Upper lobe of right lung (tissue), 1 donor: ENCODE measurements around the gene MYPN. TPM values are rescaled to one million over a fixed set of nuclear protein-coding genes. Genes with fewer than 3 reads are reported as not detected.

Experiments used
- ATAC-seq: fragments of 200-7000 bp; cut with Tn5 transposase; one replicate; pipeline ENCODE4 v1.9.1; 2020; ENCODE audit warnings: mild to moderate bottlenecking, moderate library complexity
- DNase-seq: peaks from one replicate; pipeline ENCODE4 v3.0.0-alpha.2; 2020
- H3K27ac ChIP-seq: fragments of 200-600 bp; one replicate; pipeline ENCODE4 v1.8.0; 2022
- H3K27me3 ChIP-seq: fragments of 200-600 bp; one replicate; pipeline ENCODE4 v1.8.0; 2022; ENCODE audit warnings: mild to moderate bottlenecking
- H3K36me3 ChIP-seq: fragments of 200-600 bp; one replicate; pipeline ENCODE4 v1.8.0; 2022
- H3K4me1 ChIP-seq: fragments of 200-600 bp; one replicate; pipeline ENCODE4 v1.8.0; 2022
- H3K4me3 ChIP-seq: fragments of 200-600 bp; one replicate; pipeline ENCODE4 v1.8.0; 2022; ENCODE audit warnings: mild to moderate bottlenecking
- H3K9me3 ChIP-seq: fragments of 200-600 bp; one replicate; pipeline ENCODE4 v1.8.0; 2022
- intact Hi-C: fragments of 100-400 bp; cut with DNase I; formaldehyde crosslinking; loops from one replicate; pipeline ENCODE4 v1.11.0; 2022
- total RNA-seq: library from RNA; stranded (reverse); fragmentation: NEBNext Ultra II Directional; extraction: Animal tissue kit (Norgen Biotek cat#: 25700); gene quantifications from one replicate; pipeline ENCODE4 v1.2.1, GENCODE V29; 2021
- TF ChIP-seq, protein P1 (sequence below): fragments of 200-600 bp; IDR thresholded peaks from one replicate; pipeline ENCODE4 v1.8.0; 2022; ENCODE audit warnings: antibody characterized with exemption
- donor health status: DM: no; HTN: yes; CAD: no; lungs with severe emphysema.

The MYPN gene
- total RNA-seq, 1 donor from 2014 or later = not detected

DNA sequence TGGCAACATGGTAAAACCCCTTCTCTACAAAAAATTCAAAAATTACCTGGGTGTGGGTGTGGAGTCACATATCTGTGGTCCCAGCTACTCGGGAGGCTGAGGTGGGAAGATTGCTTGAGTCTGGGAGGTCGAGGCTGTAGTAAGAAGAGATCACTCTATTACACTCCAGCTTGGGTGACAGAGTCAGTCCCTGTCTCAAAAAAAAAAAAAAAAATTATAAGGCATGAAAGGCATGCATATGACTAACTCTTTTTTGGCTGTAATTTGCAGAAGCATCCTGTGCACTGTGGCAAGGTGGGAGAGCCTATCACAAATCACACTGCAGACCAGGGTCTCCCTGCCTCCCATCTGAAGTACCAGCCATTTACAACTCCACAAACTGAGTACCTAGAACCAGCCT lies 14.1 kb upstream of the MYPN start:
- Histone ChIP-seq H3K27ac (no peak overlapping the region), H3K4me3 (no peak overlapping the region), H3K9me3 (no peaks in the 10 kb centered on the region), H3K27me3 (no peaks in the 10 kb centered on the region), H3K36me3 (no peaks in the 10 kb centered on the region), H3K4me1 (no peaks in the 10 kb centered on the region)
- ATAC-seq (no peak), DNase-seq (no peak)
- TF ChIP-seq, protein P1, sequence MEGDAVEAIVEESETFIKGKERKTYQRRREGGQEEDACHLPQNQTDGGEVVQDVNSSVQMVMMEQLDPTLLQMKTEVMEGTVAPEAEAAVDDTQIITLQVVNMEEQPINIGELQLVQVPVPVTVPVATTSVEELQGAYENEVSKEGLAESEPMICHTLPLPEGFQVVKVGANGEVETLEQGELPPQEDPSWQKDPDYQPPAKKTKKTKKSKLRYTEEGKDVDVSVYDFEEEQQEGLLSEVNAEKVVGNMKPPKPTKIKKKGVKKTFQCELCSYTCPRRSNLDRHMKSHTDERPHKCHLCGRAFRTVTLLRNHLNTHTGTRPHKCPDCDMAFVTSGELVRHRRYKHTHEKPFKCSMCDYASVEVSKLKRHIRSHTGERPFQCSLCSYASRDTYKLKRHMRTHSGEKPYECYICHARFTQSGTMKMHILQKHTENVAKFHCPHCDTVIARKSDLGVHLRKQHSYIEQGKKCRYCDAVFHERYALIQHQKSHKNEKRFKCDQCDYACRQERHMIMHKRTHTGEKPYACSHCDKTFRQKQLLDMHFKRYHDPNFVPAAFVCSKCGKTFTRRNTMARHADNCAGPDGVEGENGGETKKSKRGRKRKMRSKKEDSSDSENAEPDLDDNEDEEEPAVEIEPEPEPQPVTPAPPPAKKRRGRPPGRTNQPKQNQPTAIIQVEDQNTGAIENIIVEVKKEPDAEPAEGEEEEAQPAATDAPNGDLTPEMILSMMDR = no peak
- intact Hi-C loops = no loop called here

DNA sequence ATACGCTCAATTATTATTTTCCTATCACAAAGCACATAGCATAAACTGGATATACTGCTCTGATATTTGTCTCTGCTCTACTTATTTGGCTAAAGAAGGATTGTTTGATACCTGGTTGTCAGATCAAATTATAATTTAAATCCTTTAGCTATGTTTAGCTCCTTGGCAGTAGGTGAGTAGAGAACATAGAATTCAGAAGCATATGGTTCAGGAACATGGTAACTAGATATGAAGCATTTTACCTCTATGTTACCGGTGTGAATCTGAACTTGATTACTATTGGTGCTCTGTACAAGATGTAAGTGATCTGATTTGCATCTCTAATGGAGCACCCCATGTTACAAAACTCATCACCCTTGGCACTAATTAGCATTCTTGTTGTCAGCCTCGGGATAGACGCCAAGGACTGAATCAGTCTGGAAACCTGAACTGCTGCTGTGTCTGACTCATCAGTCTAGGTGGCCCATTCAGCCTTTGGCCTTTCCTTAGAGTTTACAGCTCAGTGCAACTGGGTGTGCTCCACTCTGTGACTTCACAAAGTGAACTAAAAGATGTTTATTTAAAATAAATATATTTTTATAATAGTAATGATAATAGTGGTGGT lies 12.3 kb upstream of the MYPN start:
- no peak overlapping the region for H3K27ac ChIP-seq
- H3K4me1 ChIP-seq = no peaks in the 10 kb centered on the region

DNA sequence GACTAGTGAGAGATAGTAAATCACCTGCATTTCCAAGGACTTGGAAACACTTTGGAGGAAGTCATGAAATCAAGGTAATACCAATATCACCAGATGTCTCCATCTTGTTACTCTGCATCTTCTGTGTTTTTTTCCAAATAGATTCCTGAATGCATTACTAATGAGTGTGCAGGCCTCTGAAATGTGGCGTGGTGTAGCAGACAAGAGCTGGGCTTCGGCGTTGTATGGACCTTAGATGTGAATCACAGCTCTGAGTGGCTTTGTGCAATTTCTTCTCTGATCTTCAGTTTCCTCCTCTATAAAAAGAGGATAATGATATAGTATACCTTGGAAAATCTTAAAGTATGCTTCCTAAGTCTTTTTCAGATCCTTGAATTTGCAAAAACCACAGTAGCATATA lies 9.6 kb upstream of the MYPN start:
- no peaks in the 10 kb centered on the region for H3K36me3 ChIP-seq
- DNase-seq = no peak
- no peak for ATAC-seq
- no peak overlapping the region for H3K4me3 ChIP-seq
- H3K27ac ChIP-seq = no peak overlapping the region
- H3K27me3 ChIP-seq = no peaks in the 10 kb centered on the region
- no peaks in the 10 kb centered on the region for H3K9me3 ChIP-seq
- intact Hi-C loops = no loop called here
- TF ChIP-seq, protein P1 = no peak
- no peaks in the 10 kb centered on the region for H3K4me1 ChIP-seq

More for the DNA sequence above, 12.3 kb upstream of the MYPN start:
- intact Hi-C loops = no loop called here
- DNase-seq (no peak), ATAC-seq (no peak)
- Histone ChIP-seq H3K27me3 (no peaks in the 10 kb centered on the region), H3K9me3 (no peaks in the 10 kb centered on the region), H3K36me3 (no peaks in the 10 kb centered on the region), H3K4me3 (no peak overlapping the region)
- TF ChIP-seq, protein P1 = no peak

DNA sequence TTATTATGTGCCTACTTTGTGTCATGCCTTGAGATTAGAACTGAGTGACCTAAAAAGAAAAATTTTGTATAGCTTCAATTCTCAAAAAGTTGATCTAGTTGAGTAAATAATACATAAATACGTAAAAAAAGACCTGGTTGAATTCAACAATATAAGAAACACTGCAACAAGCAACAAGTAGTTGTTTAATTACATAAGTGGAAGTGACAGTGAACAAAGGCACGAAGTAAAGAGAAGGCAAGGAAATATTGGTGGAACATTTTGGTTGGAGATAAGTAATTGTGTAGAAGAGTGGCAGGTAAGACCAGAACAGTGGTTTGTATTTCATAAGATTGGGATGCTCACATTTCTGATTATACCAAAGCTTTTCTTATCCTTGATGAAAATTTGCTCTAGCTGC lies 8.2 kb upstream of the MYPN start:
- Histone ChIP-seq H3K4me1 (no peaks in the 10 kb centered on the region), H3K9me3 (no peaks in the 10 kb centered on the region), H3K4me3 (no peak overlapping the region), H3K27me3 (no peaks in the 10 kb centered on the region), H3K27ac (no peak overlapping the region), H3K36me3 (no peaks in the 10 kb centered on the region)
- TF ChIP-seq, protein P1 = no peak
- DNase-seq (no peak), ATAC-seq (no peak)
- intact Hi-C loops = no loop called here

DNA sequence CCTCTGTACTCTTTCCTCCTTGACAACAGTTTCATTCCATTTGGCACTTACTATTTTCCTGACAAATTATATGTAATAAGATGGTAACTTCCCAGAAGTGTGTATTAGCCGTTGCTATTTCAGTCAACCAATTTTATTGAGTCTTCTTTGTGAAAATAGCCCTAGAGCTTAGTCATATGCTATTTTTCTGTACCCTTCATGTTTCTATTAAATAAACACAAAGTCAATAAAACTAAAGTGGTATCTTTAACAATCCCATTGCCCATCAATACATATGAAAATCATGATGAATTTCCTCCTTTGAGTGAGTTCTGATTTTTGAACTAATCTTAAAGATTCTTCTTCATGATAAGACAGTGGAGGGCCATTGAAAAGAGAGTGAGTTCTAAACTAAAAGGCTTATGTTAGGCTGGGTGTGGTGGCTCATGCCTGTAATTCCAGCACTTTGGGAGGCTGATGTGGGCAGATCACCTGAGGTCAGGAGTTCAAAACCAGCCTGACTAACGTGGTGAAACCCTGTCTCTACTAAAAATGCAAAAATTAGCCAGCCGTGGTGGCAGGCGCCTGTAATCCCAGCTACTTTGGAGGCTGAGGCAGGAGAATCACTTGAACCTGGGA lies 5.9 kb upstream of the MYPN start:
- Histone ChIP-seq H3K27me3 (no peaks in the 10 kb centered on the region), H3K36me3 (no peaks in the 10 kb centered on the region), H3K4me3 (no peak overlapping the region), H3K27ac (no peak overlapping the region), H3K4me1 (no peaks in the 10 kb centered on the region), H3K9me3 (no peaks in the 10 kb centered on the region)
- no peak for DNase-seq
- intact Hi-C loops = no loop called here
- no peak for ATAC-seq
- TF ChIP-seq, protein P1 = no peak

DNA sequence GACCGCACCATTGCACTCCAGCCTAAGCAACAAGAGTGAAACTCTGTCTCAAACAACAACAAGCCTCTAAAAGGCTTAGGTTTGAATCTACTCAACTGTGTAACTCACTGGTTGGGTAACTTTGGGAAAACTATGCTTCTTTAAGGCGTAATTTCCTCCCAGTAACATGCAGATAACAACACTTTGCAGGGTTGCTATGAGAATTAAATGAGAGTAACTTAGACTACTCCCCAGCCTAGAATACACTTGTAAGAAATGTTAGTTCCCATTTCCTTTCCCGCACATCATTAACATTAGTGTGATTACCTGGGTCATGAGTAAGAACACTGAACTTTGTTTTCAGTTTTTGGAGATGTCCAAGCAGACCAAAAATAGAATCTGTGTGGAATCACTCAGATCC lies 5.4 kb upstream of the MYPN start:
- Histone ChIP-seq H3K4me3 (no peak overlapping the region), H3K36me3 (no peaks in the 10 kb centered on the region), H3K9me3 (no peaks in the 10 kb centered on the region), H3K4me1 (no peaks in the 10 kb centered on the region), H3K27me3 (no peaks in the 10 kb centered on the region), H3K27ac (no peak overlapping the region)
- TF ChIP-seq, protein P1 = no peak
- ATAC-seq (no peak), DNase-seq (no peak)
- intact Hi-C loops = no loop called here
